ENCODE results near the gene FRMD4B.

The FRMD4B gene
- total RNA-seq, result 26.1 to 71.0 (median 70.8) reads per million in 3 experiments

GRCh38 chr3:69385723-69386555 is at the start of gene FRMD4B:
Gene FRMD4B (minus strand): TSS chr3:69386088. CDS start chr3:69385989, 99 bp downstream.
- DNase-seq, result no peak

- no peak for DNase-seq
These were observed 48.1 kb upstream of the FRMD4B start for GRCh38 chr3:69433969-69434325.

- no peak for DNase-seq
These were observed 47.5 kb upstream of the FRMD4B start for GRCh38 chr3:69433121-69433968.

GRCh38 chr3:69428657-69429255 is 42.9 kb upstream of the FRMD4B start:
- DNase-seq, result no peak

- DNase-seq, result no peak
These were observed 41.0 kb upstream of the FRMD4B start for GRCh38 chr3:69426967-69427304.

- DNase-seq, result no peak
These were observed 40.5 kb upstream of the FRMD4B start for GRCh38 chr3:69426291-69426966.

- DNase-seq, result peak; percentile 3
These were observed 39.4 kb upstream of the FRMD4B start for GRCh38 chr3:69425249-69425648.

- DNase-seq, result no peak
These were observed 37.7 kb upstream of the FRMD4B start for GRCh38 chr3:69423463-69424155.

GRCh38 chr3:69422751-69423150 is 36.9 kb upstream of the FRMD4B start:
- DNase-seq, result no peak

- DNase-seq, result no peak
These were observed 35.1 kb upstream of the FRMD4B start for GRCh38 chr3:69420781-69421520.

- no peak for DNase-seq
These were observed 33.4 kb upstream of the FRMD4B start for GRCh38 chr3:69419276-69419675.

- DNase-seq, result no peak
These were observed 31.7 kb upstream of the FRMD4B start for GRCh38 chr3:69417541-69418078.

GRCh38 chr3:69413551-69414207 is 27.8 kb upstream of the FRMD4B start:
- DNase-seq, result no peak

- no peak for DNase-seq
These were observed 25.5 kb upstream of the FRMD4B start for GRCh38 chr3:69411346-69411745.

- DNase-seq, result peak; percentile 38
These were observed 24.4 kb upstream of the FRMD4B start for GRCh38 chr3:69410301-69410700.

GRCh38 chr3:69409831-69410230 is 23.9 kb upstream of the FRMD4B start:
- DNase-seq, result no peak

GRCh38 chr3:69409011-69409410 is 23.1 kb upstream of the FRMD4B start:
- no peak for DNase-seq

GRCh38 chr3:69408542-69408941 is 22.7 kb upstream of the FRMD4B start:
- DNase-seq, result no peak

GRCh38 chr3:69407908-69408307 is 22.0 kb upstream of the FRMD4B start:
- DNase-seq, result no peak

GRCh38 chr3:69406163-69406562 is 20.3 kb upstream of the FRMD4B start:
- DNase-seq, result no peak

- DNase-seq, result no peak
These were observed 19.2 kb upstream of the FRMD4B start for GRCh38 chr3:69405067-69405466.

Data from central memory CD4-positive, alpha-beta T cell (primary cell).